Measurements from ENCODE around the gene CREBBP.
A peak's percentile ranks its signal among the peaks of the same experiment; 100 is the strongest.

Gene CREBBP

GRCh38 chr16:3856367-3857141 is 24.0 kb downstream of the CREBBP start:
- DNase-seq: no peak
- TF ChIP-seq GATA1 (IDR thresholded peaks at IDR 0.05; ENCODE audit: low read depth, low read length): no peak
- no peak for TF ChIP-seq POLR2A (IDR thresholded peaks at IDR 0.05; ENCODE audit: low read length)

- DNase-seq: no peak
- no peak for TF ChIP-seq GATA1 (IDR thresholded peaks at IDR 0.05; ENCODE audit: low read depth, low read length)
- no peak for TF ChIP-seq POLR2A (IDR thresholded peaks at IDR 0.05; ENCODE audit: low read length)
Measured at GRCh38 chr16:3854750-3855541, 25.6 kb downstream of the CREBBP start.

- TF ChIP-seq GATA1 (IDR thresholded peaks at IDR 0.05; ENCODE audit: low read depth, low read length) (no peak), POLR2A (IDR thresholded peaks at IDR 0.05; ENCODE audit: low read length) (no peak)
- no peak for DNase-seq
Measured at GRCh38 chr16:3850544-3850899, 30.0 kb downstream of the CREBBP start.

GRCh38 chr16:3849751-3850543 is 30.6 kb downstream of the CREBBP start:
- no peak for DNase-seq
- TF ChIP-seq POLR2A (IDR thresholded peaks at IDR 0.05; ENCODE audit: low read length) (no peak), GATA1 (IDR thresholded peaks at IDR 0.05; ENCODE audit: low read depth, low read length) (no peak)

GRCh38 chr16:3846595-3847091 is 33.9 kb downstream of the CREBBP start:
- DNase-seq: peak; percentile 92 to 95

GRCh38 chr16:3846087-3846486 is 34.4 kb downstream of the CREBBP start:
- TF ChIP-seq POLR2A (IDR thresholded peaks at IDR 0.05; ENCODE audit: low read length) (no peak), GATA1 (IDR thresholded peaks at IDR 0.05; ENCODE audit: low read depth, low read length) (no peak)

More at GRCh38 chr16:3846595-3847091, 33.9 kb downstream of the CREBBP start:
- TF ChIP-seq POLR2A (IDR thresholded peaks at IDR 0.05; ENCODE audit: low read length) (peak; percentile 34), GATA1 (IDR thresholded peaks at IDR 0.05; ENCODE audit: low read depth, low read length) (peak; percentile 70)

GRCh38 chr16:3842994-3843393 is 37.5 kb downstream of the CREBBP start:
- DNase-seq: peak in 1 of 2 experiments; percentile 37

More at GRCh38 chr16:3846087-3846486, 34.4 kb downstream of the CREBBP start:
- DNase-seq: peak in 1 of 2 experiments; percentile 65

GRCh38 chr16:3841729-3842508 is 38.6 kb downstream of the CREBBP start:
- DNase-seq: no peak
- TF ChIP-seq GATA1 (IDR thresholded peaks at IDR 0.05; ENCODE audit: low read depth, low read length) (no peak), POLR2A (IDR thresholded peaks at IDR 0.05; ENCODE audit: low read length) (no peak)

More at GRCh38 chr16:3842994-3843393, 37.5 kb downstream of the CREBBP start:
- TF ChIP-seq POLR2A (IDR thresholded peaks at IDR 0.05; ENCODE audit: low read length): no peak
- no peak for TF ChIP-seq GATA1 (IDR thresholded peaks at IDR 0.05; ENCODE audit: low read depth, low read length)

- TF ChIP-seq GATA1 (IDR thresholded peaks at IDR 0.05; ENCODE audit: low read depth, low read length) (no peak), POLR2A (IDR thresholded peaks at IDR 0.05; ENCODE audit: low read length) (no peak)
- no peak for DNase-seq
Measured at GRCh38 chr16:3839402-3840184, 40.9 kb downstream of the CREBBP start.

GRCh38 chr16:3838600-3839401 is 41.7 kb downstream of the CREBBP start:
- DNase-seq: no peak
- TF ChIP-seq GATA1 (IDR thresholded peaks at IDR 0.05; ENCODE audit: low read depth, low read length) (no peak), POLR2A (IDR thresholded peaks at IDR 0.05; ENCODE audit: low read length) (no peak)

- DNase-seq: no peak
- TF ChIP-seq GATA1 (IDR thresholded peaks at IDR 0.05; ENCODE audit: low read depth, low read length): no peak
- TF ChIP-seq POLR2A (IDR thresholded peaks at IDR 0.05; ENCODE audit: low read length): no peak
Measured at GRCh38 chr16:3837851-3838586, 42.5 kb downstream of the CREBBP start.

Measured in erythroblast (primary cell).